KMS-11 (cell line): ENCODE measurements around the gene ARMCX4.

Experiments used
- H2AFZ ChIP-seq: fragments of 200-600 bp; sonication (generic); 2 replicates; pipeline ENCODE4 v1.6.1; 2016; ENCODE audit warnings: antibody characterized with exemption, mixed run types, low read depth
- H3K27ac ChIP-seq: fragments of 200-600 bp; sonication (generic); 2 replicates; pipeline ENCODE4 v1.6.1; 2016; ENCODE audit warnings: mild to moderate bottlenecking, mixed run types
- H3K27me3 ChIP-seq: fragments of 200-600 bp; sonication (generic); 2 replicates; pipeline ENCODE4 v1.6.1; 2017; ENCODE audit warnings: mild to moderate bottlenecking, low read depth, mixed run types, moderate library complexity; ENCODE audit not compliant: insufficient read depth
- H3K36me3 ChIP-seq: fragments of 200-600 bp; sonication (generic); 2 replicates; pipeline ENCODE4 v1.6.1; 2017; ENCODE audit warnings: mild to moderate bottlenecking, mixed run types; ENCODE audit not compliant: insufficient read depth
- H3K4me1 ChIP-seq: fragments of 200-600 bp; sonication (generic); 2 replicates; pipeline ENCODE4 v1.6.1; 2016; ENCODE audit warnings: mild to moderate bottlenecking, low read depth, mixed run types; ENCODE audit not compliant: poor library complexity, severe bottlenecking
- H3K4me2 ChIP-seq: fragments of 200-600 bp; sonication (generic); 2 replicates; pipeline ENCODE4 v1.7.0; 2016; ENCODE audit warnings: mild to moderate bottlenecking, mixed run types
- H3K4me3 ChIP-seq: fragments of 200-600 bp; sonication (generic); IDR thresholded peaks from 2 replicates; pipeline ENCODE4 v1.6.1; 2017; ENCODE audit warnings: low read depth, low read length, mixed read lengths; ENCODE audit not compliant: insufficient read depth
- H3K79me2 ChIP-seq: fragments of 200-600 bp; sonication (generic); 2 replicates; pipeline ENCODE4 v1.6.1; 2016; ENCODE audit warnings: low read depth, mixed run types; ENCODE audit not compliant: insufficient read depth
- H3K9ac ChIP-seq: fragments of 200-600 bp; sonication (generic); 2 replicates; pipeline ENCODE4 v1.6.1; 2016; ENCODE audit warnings: mild to moderate bottlenecking, mixed run types
- H4K20me1 ChIP-seq: fragments of 200-600 bp; sonication (generic); 2 replicates; pipeline ENCODE4 v1.6.1; 2016; ENCODE audit warnings: mild to moderate bottlenecking, mixed run types; ENCODE audit not compliant: insufficient read depth
- CTCF ChIP-seq: fragments of 200-600 bp; sonication (generic); conservative IDR thresholded peaks from 2 replicates; pipeline ENCODE4 v1.6.1; 2017; ENCODE audit warnings: low read depth, mild to moderate bottlenecking, antibody characterized with exemption, low read length, moderate library complexity, mixed read lengths

The ARMCX4 gene

GRCh38 chrX:101450961-101451360 lies 34.3 kb upstream of the ARMCX4 start:
- H3K4me1 ChIP-seq: no peaks in the 10 kb centered on the region
- H4K20me1 ChIP-seq: no peaks in the 10 kb centered on the region
- no peaks in the 10 kb centered on the region for H3K79me2 ChIP-seq
- no peak overlapping the region for H3K27ac ChIP-seq
- no peak overlapping the region for H3K9ac ChIP-seq
- H3K36me3 ChIP-seq: no peaks in the 10 kb centered on the region
- no peak overlapping the region for H3K4me3 ChIP-seq
- no peak overlapping the region for H2AFZ ChIP-seq
- H3K27me3 ChIP-seq: no peaks in the 10 kb centered on the region
- H3K4me2 ChIP-seq: no peak overlapping the region
- no peak for TF ChIP-seq CTCF

GRCh38 chrX:101452056-101452455 lies 33.2 kb upstream of the ARMCX4 start:
- Histone ChIP-seq H3K4me3 (no peak overlapping the region), H3K4me1 (no peaks in the 10 kb centered on the region), H3K36me3 (no peaks in the 10 kb centered on the region), H2AFZ (no peak overlapping the region), H3K27ac (no peak overlapping the region), H3K4me2 (no peak overlapping the region), H4K20me1 (no peaks in the 10 kb centered on the region), H3K79me2 (no peaks in the 10 kb centered on the region), H3K9ac (no peak overlapping the region), H3K27me3 (no peaks in the 10 kb centered on the region)
- no peak for TF ChIP-seq CTCF

- no peaks in the 10 kb centered on the region for H4K20me1 ChIP-seq
- no peaks in the 10 kb centered on the region for H3K27me3 ChIP-seq
- no peak overlapping the region for H3K9ac ChIP-seq
- no peaks in the 10 kb centered on the region for H3K36me3 ChIP-seq
- H3K4me2 ChIP-seq: no peak overlapping the region
- no peaks in the 10 kb centered on the region for H3K4me1 ChIP-seq
- no peak overlapping the region for H3K4me3 ChIP-seq
- H3K79me2 ChIP-seq: no peaks in the 10 kb centered on the region
- no peak for TF ChIP-seq CTCF
- no peak overlapping the region for H2AFZ ChIP-seq
- no peak overlapping the region for H3K27ac ChIP-seq
Observed at GRCh38 chrX:101460669-101461068, 24.6 kb upstream of the ARMCX4 start.

- TF ChIP-seq CTCF: peak; percentile 37
- H3K27ac ChIP-seq: no peak overlapping the region
- H2AFZ ChIP-seq: no peak overlapping the region
Observed at GRCh38 chrX:101462892-101463291, 22.4 kb upstream of the ARMCX4 start.

More at GRCh38 chrX:101462892-101463291, 22.4 kb upstream of the ARMCX4 start:
- H3K4me2 ChIP-seq: no peak overlapping the region
- no peak overlapping the region for H3K4me3 ChIP-seq
- H3K79me2 ChIP-seq: no peaks in the 10 kb centered on the region
- H3K36me3 ChIP-seq: no peaks in the 10 kb centered on the region
- H4K20me1 ChIP-seq: no peaks in the 10 kb centered on the region
- no peaks in the 10 kb centered on the region for H3K27me3 ChIP-seq
- H3K4me1 ChIP-seq: no peaks in the 10 kb centered on the region
- no peak overlapping the region for H3K9ac ChIP-seq
